ENCODE data around the gene PDIK1L.

PDIK1L gene

DNA sequence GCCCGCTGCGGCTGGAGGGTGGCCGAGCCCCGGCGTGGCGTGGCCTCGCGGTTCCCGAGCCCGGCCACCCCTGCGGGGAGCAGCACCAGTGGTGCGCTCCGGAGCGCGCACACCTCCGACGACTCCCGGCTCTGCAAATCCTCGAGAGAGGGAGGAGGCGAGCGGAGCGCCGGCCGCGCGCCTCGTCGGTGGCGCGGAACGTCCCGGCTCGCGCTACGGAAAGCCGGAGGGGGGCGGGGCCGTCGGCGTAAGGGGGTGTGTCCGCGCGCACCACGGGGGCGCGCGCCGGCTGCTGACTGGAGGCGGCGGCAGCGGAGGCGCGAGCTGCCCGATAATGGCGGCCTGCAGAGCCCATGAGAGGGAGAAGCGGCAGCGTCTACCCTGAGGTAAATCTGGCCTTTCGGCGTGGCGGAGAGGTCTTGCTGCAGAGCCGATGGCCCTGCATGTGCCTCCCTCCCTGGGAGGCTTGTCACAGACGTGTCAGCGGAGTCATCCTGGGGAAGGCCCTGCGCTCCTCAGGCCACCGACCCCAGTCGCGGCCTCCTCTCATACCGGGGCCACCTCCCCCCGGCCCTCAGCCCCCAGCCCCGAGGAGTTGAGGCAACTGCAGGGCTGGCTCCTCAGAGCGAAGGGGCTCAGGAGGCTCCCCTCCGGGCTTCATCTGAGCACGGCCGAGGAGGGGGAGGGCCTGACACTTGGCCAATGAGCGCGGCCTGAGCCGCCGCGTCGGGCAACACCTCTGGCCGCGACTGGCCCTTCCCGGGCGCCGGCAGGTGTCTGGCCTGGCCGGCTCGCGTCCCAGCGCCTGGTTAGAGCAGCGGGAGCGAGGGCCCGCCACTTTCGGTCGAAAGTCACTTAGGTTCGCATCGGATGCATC is at the start of gene PDIK1L:
Gene PDIK1L, plus strand, starts transcription at position 295 of the 877 bp plus-strand sequence. CDS start 2,485 bp downstream, outside the sequence.
- DNase-seq (ENCODE audit: low spot score), result peak; percentile 94

DNA sequence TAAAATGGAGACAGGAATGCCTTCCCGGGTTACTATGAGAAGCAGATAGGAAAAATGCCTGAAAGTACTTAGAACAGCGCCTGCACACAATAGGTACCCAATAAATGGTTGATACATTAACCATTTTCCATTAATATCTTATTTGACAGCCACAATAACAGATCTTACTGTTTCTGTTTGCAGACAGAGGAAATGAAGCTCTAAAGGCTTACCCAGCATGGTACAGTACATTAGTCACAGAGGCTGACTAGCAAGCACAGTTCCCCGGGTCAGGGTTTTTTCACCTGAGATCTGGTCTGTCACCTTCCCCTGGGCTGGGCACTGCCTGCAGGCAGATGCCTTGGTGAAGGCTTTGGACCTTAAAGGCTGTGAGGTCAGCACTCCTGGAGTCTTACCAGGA is 47.1 kb upstream of the PDIK1L start:
- DNase-seq (ENCODE audit: low spot score), result no peak

DNA sequence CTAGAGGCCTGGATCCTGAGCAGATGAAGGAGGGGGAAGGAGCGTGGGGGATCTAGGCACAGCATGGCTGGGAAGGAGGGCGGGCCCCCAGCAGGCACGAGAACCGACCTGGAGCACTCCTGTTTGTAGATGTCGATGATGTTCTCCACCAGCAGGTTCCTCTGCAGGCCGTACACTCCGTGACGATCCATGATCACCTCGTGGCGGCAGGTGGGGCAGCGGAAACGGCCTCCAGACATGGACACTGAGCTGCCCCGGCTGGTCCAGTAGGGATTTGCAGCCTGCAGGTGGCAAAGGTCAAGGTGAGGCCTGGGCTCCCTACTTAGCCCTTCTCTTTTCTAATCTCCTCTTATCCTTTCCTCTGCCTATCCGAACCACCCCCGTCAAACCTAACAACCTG is 45.5 kb upstream of the PDIK1L start:
- no peak for DNase-seq (ENCODE audit: low spot score)

DNA sequence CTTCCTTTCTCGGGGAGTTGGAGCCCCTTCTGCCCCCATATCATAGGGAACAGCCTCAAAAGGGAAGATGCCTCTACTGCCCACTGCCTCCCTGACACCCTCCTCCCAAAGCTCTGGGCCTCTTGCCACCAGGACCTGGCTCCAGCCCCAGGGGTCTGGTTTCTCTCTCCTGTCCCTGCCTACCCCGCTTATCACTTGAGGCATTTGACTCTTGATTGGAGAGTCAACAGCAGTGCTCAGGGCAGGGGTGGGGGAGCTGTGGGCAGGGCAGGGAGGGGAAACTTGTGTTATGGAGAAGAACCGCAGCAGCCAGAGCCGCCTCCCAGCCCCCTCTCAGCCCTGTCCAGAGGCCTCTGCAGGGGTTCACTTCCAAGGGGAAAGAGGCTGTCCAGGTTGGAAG is 44.8 kb upstream of the PDIK1L start:
- no peak for DNase-seq (ENCODE audit: low spot score)

GRCh38 chr1:26067432-26067911 is 44.2 kb upstream of the PDIK1L start, which contains the start of gene TRIM63:
Gene TRIM63, minus strand, starts transcription at chr1:26067630. Its CDS starts 136 bp downstream, at chr1:26067494.
- DNase-seq (ENCODE audit: low spot score), result no peak

DNA sequence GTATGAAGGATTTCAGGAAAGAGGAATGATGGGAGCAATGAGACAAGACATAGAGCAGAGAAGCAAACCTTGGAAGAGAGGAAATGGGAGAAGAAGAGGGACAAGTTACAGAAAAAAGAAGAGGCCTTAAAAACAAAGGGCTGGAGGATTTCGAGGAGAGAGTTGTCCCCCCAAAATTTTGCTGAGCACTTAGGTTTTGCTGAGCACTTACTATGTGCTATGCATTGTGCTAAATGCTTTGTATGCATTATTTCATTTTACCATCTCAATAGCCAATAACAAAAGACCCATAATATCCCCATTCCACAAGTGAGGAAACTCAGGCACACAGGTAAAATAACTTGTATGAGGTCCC is 41.7 kb upstream of the PDIK1L start:
- no peak for DNase-seq (ENCODE audit: low spot score)

DNA sequence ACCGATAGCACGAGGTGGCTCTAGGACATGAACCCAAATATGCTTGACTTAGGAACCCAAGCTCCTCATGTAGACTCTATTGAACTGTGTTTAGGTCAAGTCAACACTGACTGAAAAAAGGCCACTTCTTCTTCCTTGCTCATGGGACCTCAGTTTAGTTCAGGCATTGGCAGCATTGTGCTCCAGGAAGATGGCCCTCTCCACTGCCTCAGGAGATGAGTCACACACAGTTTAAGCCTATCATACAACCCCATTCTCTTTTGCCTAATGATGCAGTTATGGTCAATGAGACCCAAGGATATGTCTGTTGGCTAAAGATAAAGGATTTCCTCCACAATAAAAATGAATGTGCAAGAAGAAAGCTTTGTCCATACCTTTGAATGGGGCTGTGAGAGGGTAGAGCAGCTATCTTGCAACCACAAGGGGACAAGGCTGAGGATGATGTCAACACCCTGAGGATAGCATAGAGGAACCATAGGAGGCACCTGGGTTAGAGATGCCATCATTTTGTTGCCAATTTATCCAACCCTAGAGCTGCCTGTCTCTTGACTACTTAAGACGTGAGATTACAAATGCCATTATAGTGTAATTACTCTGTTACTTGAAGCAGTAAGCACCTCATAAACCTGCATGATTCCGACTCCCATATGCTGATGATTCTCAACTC is 41.2 kb upstream of the PDIK1L start:
- DNase-seq (ENCODE audit: low spot score), result no peak

GRCh38 chr1:26070963-26071342 is 40.7 kb upstream of the PDIK1L start:
- no peak for DNase-seq (ENCODE audit: low spot score)

DNA sequence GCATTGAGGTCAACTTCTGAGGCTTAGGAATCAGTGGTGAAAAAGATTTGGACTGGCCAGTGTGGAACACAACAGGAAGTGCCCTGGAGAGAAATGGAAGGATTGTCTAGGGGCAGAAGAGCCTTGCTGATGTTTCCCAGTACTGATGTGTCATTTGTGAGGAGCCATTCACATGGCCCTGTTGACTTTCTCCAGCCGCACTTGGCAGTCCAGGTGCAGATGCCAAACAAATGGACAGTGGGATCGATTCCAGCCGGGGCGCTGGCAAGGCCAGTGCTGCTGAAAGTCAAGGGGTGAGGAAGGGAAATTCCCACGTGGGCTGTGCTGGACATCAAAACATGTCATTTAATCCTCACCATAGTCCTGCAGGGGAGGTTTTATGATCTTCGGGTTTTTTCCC is 39.3 kb upstream of the PDIK1L start:
- no peak for DNase-seq (ENCODE audit: low spot score)

DNA sequence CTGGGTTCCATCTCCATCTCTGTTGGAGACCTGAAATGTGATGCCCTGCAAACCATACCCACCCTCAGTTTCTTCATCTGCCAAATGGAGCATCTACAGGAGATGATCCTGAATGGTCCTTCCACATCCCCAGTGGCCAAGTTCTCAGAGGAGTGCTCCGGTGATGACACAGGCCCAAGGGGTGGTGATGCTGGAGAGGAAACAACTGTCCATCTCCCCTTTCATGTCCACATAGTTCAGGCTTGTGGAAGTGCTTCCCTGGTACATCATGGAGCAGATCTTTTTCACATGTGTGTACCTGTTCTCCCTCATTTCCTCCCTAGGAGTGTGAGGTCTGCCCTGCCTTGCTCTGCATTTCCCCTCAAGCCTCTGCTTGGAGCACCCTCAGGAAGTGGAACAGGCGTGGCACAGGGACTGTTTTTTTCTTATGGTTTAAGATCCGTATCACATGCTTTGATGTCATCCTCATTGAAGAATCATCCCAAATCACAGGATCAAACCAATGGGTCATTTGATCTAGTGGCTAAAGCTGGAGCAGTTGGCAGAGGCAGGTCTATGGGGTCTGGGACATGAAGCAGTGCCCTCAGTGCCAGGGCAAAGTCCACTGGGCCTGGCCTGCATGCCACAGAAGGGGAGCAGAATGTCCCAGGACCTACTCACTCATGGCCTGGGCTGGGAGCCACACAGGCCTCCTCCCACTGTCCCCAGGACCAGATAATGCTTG is 36.0 kb upstream of the PDIK1L start:
- no peak for DNase-seq (ENCODE audit: low spot score)

DNA sequence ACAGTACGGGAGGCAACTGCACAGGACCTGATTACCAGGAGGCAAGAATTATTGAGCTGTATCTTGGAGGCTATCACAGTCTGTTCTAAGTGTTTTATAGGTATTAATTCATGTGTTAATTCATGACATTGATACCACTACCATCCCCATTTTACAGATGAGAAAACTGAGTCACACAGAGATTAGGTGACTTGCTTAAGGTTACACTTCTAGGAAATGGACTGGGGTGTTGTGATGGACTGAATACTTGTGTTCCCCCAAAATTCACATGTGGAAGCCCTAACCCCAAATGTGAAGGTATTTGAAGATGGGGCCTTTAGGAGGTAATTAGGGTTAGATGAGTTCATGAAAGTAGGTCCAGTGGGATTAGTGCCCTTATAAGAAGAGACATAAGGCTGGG is 34.1 kb upstream of the PDIK1L start:
- no peak for DNase-seq (ENCODE audit: low spot score)

DNA sequence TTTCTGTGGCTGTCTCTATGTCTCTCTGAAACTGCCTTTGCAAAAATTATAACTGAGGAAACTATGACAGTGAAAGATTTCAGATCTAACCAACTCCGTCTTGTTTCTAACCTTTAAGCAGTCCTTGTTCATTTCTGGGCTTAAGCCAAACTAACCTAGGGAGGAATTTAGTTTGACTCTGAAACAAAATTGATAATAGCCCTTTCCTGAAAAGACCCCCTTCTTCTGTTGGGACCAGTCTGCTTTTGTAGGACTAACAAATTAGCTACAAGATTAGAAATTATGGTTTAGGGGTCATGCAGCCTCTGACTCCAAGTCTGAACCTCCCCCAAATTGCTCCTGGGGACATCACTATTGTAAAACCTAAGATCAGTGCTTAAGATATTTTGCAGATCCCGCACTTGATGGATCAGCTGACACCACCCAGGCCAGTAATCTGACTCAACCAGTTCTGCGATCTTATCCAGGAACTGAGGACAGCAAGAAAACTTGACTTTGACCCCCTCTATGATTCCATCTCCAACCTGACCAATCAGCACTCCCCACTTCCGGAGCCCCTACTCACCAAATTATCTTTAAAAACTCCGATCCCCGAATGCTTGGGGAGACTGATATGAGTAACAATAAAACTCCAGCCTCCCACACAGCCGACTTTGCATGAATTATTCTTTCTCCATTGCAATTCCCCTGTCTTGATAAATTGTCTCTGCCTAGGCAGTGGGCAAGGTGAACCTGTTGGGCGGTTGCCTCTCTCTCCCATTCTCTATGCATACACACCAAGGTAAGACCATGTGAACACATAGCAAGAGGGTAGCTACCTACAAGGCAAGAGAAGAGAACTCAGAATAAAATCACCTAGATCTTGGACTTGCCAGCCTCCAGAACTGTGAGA is 33.1 kb upstream of the PDIK1L start:
- no peak for DNase-seq (ENCODE audit: low spot score)

GRCh38 chr1:26079178-26079563 is 32.5 kb upstream of the PDIK1L start:
- DNase-seq (ENCODE audit: low spot score), result no peak

DNA sequence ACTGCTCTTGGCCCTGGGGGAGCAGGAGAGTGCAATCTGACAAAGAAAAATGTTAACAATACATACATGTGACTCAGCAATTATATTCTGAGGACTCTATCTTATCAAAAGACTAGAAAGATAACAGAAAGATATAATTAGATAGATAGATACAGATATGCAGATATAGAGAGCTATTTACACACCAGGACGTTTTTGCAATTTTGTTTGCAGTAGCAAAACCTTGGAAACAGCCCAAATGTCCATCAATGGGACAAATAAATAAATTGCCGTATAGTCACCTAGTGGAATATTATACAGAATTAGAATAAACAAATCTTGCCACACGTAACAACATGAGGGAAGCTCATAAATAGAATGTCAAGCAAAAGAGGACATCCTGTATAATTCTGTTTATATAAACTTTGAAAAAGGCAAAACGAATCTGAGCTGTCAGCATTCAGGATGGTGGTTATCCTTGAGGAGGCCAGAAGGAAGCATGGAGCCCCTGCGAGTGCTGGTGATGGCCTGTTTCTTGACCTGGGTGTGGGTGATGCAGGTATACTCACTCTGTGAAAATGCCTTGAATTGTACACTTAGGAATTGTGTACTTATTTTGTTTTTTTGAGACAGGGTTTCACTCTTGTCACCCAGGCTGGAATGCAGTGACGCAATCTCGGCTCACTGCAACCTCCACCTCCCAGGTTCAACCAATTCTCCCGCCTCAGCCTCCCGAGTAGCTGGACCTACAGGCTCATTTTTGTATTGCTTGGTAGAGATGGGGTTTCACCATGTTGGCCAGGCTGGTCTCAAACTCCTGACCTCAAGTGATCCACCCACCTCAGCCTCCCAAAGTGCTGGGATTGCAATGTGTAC is 31.4 kb upstream of the PDIK1L start:
- DNase-seq (ENCODE audit: low spot score), result no peak

DNA sequence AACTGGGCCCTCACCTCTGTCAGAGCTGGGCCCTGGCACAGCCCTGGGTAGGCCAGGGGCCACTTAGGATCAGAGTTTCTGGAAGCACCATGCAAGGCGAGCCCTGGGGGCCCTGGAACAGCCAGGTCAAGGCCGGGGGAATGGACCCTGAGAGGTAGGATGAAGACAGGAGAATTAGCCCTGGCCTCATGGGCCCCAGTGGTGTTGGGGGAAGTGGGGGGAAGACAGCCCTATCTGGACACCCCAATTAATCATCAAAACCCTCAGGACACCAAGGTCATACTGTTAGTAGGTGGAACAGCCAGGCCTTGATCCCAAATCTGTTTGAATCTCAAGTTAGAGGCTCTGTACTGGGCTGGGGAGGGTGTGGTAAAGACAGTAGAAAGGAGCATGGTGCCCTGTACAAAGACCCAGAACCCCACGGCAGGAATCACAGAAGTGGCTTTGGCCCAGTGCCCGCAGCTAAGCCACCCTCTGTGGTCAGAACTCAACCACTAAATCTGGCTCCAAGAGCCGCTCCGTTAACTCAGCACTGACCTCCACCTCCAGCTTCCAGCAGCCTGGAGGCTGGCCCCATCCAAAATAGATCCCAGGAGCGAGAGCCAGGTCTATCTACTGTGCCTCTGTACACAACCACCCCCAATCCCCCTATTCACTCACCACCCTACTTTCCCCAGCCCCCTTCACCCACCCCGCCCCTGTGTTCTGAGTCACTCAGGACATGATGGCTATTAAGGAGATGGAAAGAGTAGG is 30.2 kb upstream of the PDIK1L start:
- DNase-seq (ENCODE audit: low spot score), result no peak

- no peak for DNase-seq (ENCODE audit: low spot score)
Observed at GRCh38 chr1:26082020-26082350, 29.6 kb upstream of the PDIK1L start.

- no peak for DNase-seq (ENCODE audit: low spot score)
Observed at GRCh38 chr1:26083208-26083607, 28.4 kb upstream of the PDIK1L start.

DNA sequence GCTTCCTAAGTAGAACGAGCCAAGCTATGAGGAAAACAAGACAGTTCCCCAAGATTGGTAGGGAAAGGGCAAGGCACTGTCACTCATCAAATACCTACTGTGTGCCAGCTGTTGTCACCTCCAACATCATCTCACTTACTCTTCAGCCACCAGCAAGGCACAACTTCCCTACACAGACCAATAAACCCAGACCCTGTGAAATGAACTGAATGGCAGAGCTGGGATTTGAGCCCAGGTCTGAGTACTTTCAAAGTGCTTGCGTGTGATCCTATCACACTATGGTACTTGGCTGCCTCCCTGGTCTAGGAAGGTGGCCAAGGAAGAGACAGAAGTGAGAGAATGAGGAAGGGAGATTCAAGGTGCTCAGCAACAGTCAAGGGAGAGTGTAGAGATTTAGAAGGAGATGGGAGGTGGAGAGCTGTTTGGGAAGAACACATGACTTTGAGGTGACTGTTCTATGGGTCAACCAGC is 27.5 kb upstream of the PDIK1L start:
- DNase-seq (ENCODE audit: low spot score), result no peak

DNA sequence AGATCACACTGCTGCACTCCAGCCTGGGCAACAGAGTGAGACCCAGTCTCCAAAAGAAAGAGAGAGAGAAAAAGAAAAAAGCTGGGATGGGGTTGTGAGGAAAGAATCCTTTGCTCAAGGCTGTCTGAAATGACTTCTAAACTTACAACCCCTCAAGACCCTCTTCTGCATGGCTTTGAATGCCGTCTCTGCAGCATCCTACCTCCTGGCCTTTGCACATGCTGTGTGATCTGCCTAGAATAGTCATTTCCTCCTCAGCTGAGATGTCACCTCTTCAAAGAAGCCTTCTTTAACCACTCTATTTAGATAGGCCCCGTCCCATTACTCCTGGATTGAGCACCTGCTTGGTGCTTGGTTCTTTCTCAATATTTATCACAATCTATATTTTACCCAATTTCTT is 26.8 kb upstream of the PDIK1L start:
- no peak for DNase-seq (ENCODE audit: low spot score)

DNA sequence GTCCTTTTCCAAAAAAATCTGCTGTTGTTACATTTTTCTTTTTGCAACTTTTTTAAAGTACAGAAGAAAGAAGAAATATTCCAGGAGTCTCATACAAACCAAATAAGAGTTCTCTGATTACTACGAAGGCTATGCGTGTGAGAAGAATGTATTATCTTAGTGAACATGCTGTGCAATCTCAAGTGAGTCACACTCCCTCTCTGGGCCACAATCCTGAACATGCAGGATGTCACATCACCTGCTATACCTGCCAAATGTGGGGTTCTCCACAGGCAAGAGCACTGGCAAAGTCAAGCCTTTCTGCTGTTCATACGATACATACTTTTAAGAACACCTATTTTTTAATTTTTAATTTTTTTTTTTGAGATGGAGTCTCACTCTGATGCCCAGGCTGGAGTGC is 22.5 kb upstream of the PDIK1L start:
- no peak for DNase-seq (ENCODE audit: low spot score)

All from putamen (tissue), 1 donor.